Measurements from ENCODE around the gene OR10J1.

Gene OR10J1

DNA sequence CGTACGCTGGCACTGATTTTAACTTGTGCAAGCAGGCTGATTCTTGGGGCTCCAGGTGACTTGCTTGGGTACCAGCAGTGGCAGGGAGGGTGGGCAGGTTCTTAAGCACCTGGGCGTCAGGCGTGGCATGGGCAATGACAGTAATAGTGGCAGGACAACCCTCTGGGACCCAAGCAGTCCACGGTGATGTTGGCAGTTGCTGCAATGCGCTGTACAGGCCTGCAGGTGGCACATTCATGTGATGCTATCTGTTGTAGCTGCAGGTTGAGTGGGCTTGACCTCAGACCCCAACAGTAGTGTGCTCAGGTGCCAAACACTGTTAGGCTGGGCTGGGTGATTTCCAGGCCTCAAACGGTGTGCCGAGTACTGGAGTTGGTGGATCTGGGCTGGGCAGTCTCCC lies 17.7 kb upstream of the OR10J1 start:
- Histone ChIP-seq H3K27ac (ENCODE audit: low read depth, low read length) (no peak overlapping the region), H3K9ac (ENCODE audit: low read length) (no peak overlapping the region), H3K79me2 (ENCODE audit: insufficient read depth, low read length) (no peaks in the 10 kb centered on the region), H2AFZ (ENCODE audit: low read depth, low read length, severe bottlenecking) (no peak overlapping the region), H3K9me3 (ENCODE audit: insufficient read depth, low read length) (no peaks in the 10 kb centered on the region; the same call in 1 of the 2 replicates), H3K36me3 (ENCODE audit: low read length) (no peaks in the 10 kb centered on the region), H4K20me1 (ENCODE audit: low read depth, low read length) (no peaks in the 10 kb centered on the region), H3K4me3 (ENCODE audit: insufficient read depth, low read length, poor library complexity, severe bottlenecking) (no peak overlapping the region), H3K4me2 (ENCODE audit: low read depth, low read length, poor library complexity, severe bottlenecking) (no peak overlapping the region), H3F3A (ENCODE audit: insufficient read depth) (no peaks in the 10 kb centered on the region), H3K9me2 (replicated peaks; ENCODE audit: insufficient read depth, low read length) (no peaks in the 10 kb centered on the region), H3K27me3 (ENCODE audit: low read length) (no peaks in the 10 kb centered on the region)
- TF ChIP-seq EZH2phosphoT487 (conservative IDR thresholded peaks at IDR 0.05; ENCODE audit: low read length), result no peak

DNA sequence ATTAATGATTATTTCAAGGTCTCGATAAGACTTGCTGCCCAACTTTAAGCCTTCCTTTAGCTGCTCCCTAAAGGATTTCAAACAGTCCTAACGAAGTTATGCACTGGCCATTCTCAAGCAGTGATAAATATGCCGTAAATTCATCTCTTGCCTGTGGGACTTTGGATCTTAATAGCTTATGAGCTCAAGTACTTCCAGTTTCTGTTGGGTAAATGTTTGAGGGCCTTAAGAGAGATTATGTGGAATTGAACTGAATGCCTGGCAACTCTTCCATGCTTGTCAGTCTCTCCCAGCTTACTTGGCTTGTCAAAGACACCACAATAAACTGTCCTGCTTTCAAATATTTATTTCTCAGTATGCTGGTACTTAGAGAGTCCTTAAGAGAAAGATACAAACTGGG lies 11.0 kb upstream of the OR10J1 start:
- Histone ChIP-seq H3K79me2 (ENCODE audit: insufficient read depth, low read length) (no peaks in the 10 kb centered on the region), H3K27ac (ENCODE audit: low read depth, low read length) (no peak overlapping the region), H3K9me3 (ENCODE audit: insufficient read depth, low read length) (no peaks in the 10 kb centered on the region), H3K27me3 (ENCODE audit: low read length) (no peaks in the 10 kb centered on the region), H3K36me3 (ENCODE audit: low read length) (no peaks in the 10 kb centered on the region), H3F3A (ENCODE audit: insufficient read depth) (no peaks in the 10 kb centered on the region), H3K9ac (ENCODE audit: low read length) (no peak overlapping the region), H3K4me2 (ENCODE audit: low read depth, low read length, poor library complexity, severe bottlenecking) (no peak overlapping the region), H3K4me3 (ENCODE audit: insufficient read depth, low read length, poor library complexity, severe bottlenecking) (no peak overlapping the region), H4K20me1 (ENCODE audit: low read depth, low read length) (no peaks in the 10 kb centered on the region), H2AFZ (ENCODE audit: low read depth, low read length, severe bottlenecking) (no peak overlapping the region), H3K9me2 (replicated peaks; ENCODE audit: insufficient read depth, low read length) (no peaks in the 10 kb centered on the region)
- TF ChIP-seq EZH2phosphoT487 (conservative IDR thresholded peaks at IDR 0.05; ENCODE audit: low read length), result no peak

DNA sequence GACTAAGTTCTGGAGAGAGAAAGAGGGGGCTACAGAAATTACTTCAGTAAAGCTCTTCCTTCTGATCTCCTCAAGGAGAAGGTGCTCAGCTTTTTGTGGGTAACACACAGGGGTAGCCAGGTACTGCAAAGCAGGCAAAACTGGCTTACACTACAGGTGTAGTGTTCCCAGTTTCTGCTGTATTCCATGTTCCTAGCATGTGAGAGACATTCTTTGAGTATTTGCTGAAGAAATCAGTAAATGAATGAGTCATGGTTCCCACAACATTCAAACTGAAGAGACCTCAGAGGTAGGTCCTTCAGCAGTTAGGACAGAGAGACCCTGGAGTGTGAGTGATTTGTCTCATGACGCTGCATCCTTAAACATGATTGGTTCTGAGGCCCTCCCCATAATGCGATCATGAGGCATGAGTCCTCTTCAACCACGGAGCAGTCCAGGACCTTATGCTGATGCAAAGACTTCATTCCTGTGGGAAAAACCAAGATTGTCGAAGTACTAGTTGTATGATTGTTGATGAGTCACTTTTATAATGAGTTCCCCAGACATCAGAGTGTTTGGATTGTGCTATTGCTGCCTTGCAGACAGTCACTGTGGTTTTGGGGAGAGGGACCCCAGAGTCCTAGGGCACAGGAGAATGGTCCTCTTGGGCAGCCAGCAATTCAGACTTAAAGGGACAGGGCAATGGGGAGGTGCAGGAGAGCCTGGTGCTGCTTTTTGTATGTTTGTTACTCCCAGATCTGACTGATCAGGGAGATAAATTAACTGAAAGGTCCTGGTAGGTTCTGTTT lies 10.3 kb upstream of the OR10J1 start:
- TF ChIP-seq, protein P1, sequence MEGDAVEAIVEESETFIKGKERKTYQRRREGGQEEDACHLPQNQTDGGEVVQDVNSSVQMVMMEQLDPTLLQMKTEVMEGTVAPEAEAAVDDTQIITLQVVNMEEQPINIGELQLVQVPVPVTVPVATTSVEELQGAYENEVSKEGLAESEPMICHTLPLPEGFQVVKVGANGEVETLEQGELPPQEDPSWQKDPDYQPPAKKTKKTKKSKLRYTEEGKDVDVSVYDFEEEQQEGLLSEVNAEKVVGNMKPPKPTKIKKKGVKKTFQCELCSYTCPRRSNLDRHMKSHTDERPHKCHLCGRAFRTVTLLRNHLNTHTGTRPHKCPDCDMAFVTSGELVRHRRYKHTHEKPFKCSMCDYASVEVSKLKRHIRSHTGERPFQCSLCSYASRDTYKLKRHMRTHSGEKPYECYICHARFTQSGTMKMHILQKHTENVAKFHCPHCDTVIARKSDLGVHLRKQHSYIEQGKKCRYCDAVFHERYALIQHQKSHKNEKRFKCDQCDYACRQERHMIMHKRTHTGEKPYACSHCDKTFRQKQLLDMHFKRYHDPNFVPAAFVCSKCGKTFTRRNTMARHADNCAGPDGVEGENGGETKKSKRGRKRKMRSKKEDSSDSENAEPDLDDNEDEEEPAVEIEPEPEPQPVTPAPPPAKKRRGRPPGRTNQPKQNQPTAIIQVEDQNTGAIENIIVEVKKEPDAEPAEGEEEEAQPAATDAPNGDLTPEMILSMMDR (IDR thresholded peaks at IDR 0.05; ENCODE audit: insufficient read depth, low read length, poor library complexity, severe bottlenecking), result no peak
- TF ChIP-seq EZH2phosphoT487 (conservative IDR thresholded peaks at IDR 0.05; ENCODE audit: low read length), result no peak
- H3K27me3 ChIP-seq (ENCODE audit: low read length), result no peaks in the 10 kb centered on the region
- no peak overlapping the region for H3K9ac ChIP-seq (ENCODE audit: low read length)
- H3K79me2 ChIP-seq (ENCODE audit: insufficient read depth, low read length), result no peaks in the 10 kb centered on the region
- H3F3A ChIP-seq (ENCODE audit: insufficient read depth), result no peaks in the 10 kb centered on the region
- no peaks in the 10 kb centered on the region for H4K20me1 ChIP-seq (ENCODE audit: low read depth, low read length)
- H3K4me3 ChIP-seq (ENCODE audit: insufficient read depth, low read length, poor library complexity, severe bottlenecking), result no peak overlapping the region
- no peaks in the 10 kb centered on the region for H3K9me3 ChIP-seq (ENCODE audit: insufficient read depth, low read length)
- no peak overlapping the region for H3K4me2 ChIP-seq (ENCODE audit: low read depth, low read length, poor library complexity, severe bottlenecking)
- H3K9me2 ChIP-seq (replicated peaks; ENCODE audit: insufficient read depth, low read length), result no peaks in the 10 kb centered on the region
- H2AFZ ChIP-seq (ENCODE audit: low read depth, low read length, severe bottlenecking), result no peak overlapping the region
- H3K27ac ChIP-seq (ENCODE audit: low read depth, low read length), result no peak overlapping the region
- H3K36me3 ChIP-seq (ENCODE audit: low read length), result no peaks in the 10 kb centered on the region

DNA sequence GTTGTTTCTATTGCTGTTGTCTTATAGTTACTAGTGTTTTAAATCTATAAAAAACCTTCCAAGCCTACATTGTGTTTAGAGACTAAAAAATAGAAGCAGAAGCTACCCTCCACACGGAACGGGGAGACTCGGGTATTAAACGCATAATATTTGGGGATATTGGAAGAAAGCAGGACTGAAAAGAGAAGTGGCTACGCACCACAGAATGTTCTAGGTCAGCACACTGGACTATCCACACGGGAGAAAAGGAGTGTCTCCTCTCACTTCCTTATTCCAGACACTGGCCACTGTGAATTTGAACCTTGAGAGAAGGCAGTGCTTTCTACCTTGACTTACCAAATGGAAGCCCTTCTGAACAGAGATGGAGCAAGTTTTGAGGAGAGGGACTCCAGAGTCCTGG lies 8.5 kb upstream of the OR10J1 start:
- Histone ChIP-seq H3K9me3 (ENCODE audit: insufficient read depth, low read length) (no peaks in the 10 kb centered on the region), H3K9ac (ENCODE audit: low read length) (no peak overlapping the region), H3K79me2 (ENCODE audit: insufficient read depth, low read length) (no peaks in the 10 kb centered on the region), H2AFZ (ENCODE audit: low read depth, low read length, severe bottlenecking) (no peak overlapping the region), H3F3A (ENCODE audit: insufficient read depth) (no peaks in the 10 kb centered on the region), H3K27ac (ENCODE audit: low read depth, low read length) (no peak overlapping the region), H3K27me3 (ENCODE audit: low read length) (no peaks in the 10 kb centered on the region), H3K9me2 (replicated peaks; ENCODE audit: insufficient read depth, low read length) (no peaks in the 10 kb centered on the region), H4K20me1 (ENCODE audit: low read depth, low read length) (no peaks in the 10 kb centered on the region), H3K36me3 (ENCODE audit: low read length) (no peaks in the 10 kb centered on the region), H3K4me2 (ENCODE audit: low read depth, low read length, poor library complexity, severe bottlenecking) (no peak overlapping the region), H3K4me3 (ENCODE audit: insufficient read depth, low read length, poor library complexity, severe bottlenecking) (no peak overlapping the region)
- TF ChIP-seq, protein P1 (IDR thresholded peaks at IDR 0.05; ENCODE audit: insufficient read depth, low read length, poor library complexity, severe bottlenecking), result no peak
- no peak for TF ChIP-seq EZH2phosphoT487 (conservative IDR thresholded peaks at IDR 0.05; ENCODE audit: low read length)
